GM12878 (cell line): Measurements from ENCODE around the gene VPREB1. TPM values are rescaled to one million over a fixed set of nuclear protein-coding genes. Genes with fewer than 3 reads are reported as not detected.
"Not testable (repeated sequence)": the region's sequence is repeated elsewhere in the genome, so short reads cannot be mapped to it uniquely, and the experiment has no call there.

Source experiments
- ATAC-seq: fragments of 200-7000 bp; cut with Tn5 transposase; 3 replicates; pipeline ENCODE4 v1.9.1; 2020; ENCODE audit warnings: mild to moderate bottlenecking, moderate library complexity
- BruUV-seq: library from RNA; stranded (reverse); fragments of 400-500 nt; replicated peaks from 2 replicates; lab custom pipeline; 2021; lab: Mats Ljungman, UMichigan
- CTCF ChIA-PET: fragments of 300-600 bp; sonication (Branson Sonifier 250); formaldehyde crosslinking; extraction: SDS; loops from one replicate; lab custom pipeline; 2021; ENCODE audit warnings: inconsistent platforms; lab: Yijun Ruan, JAX
- POLR2A ChIA-PET: fragments of 350-600 bp; formaldehyde crosslinking; extraction: SDS; loops from one replicate; lab custom pipeline; 2021; ENCODE audit warnings: inconsistent platforms; lab: Charles Lee
- RAD21 ChIA-PET: fragments of 300-600 bp; sonication (Branson Sonifier 250); formaldehyde crosslinking; loops from one replicate; lab custom pipeline; 2023; ENCODE audit warnings: antibody characterized with exemption; ENCODE audit not compliant: unreplicated experiment; lab: Charles Lee
- SMC1A ChIA-PET: fragments of 300-600 bp; sonication (Branson Sonifier 250); formaldehyde crosslinking; loops from one replicate; lab custom pipeline; 2023; ENCODE audit not compliant: unreplicated experiment, uncharacterized antibody; lab: Charles Lee
- DNase-seq: peaks from one replicate; pipeline ENCODE4 v3.0.0-alpha.2; 2011; ENCODE audit warnings: low read depth, low spot score
- FAIRE-seq: peaks from 3 replicates; lab custom pipeline; 2011; peaks lifted over from hg19 to GRCh38; lab: Jason Lieb, UNC
- H2AFZ ChIP-seq: 2 replicates; pipeline ENCODE4 v1.6.0; 2011; ENCODE audit warnings: low read depth, low read length, control low read depth; ENCODE audit not compliant: control insufficient read depth
- H3K27ac ChIP-seq: 2 replicates; pipeline ENCODE4 v1.5.1; 2011; ENCODE audit warnings: control low read depth; ENCODE audit not compliant: control insufficient read depth, insufficient read depth
- H3K27me3 ChIP-seq, 2 experiments: replicated peaks in 1 of 2; 2 replicates each; pipeline versions ENCODE4 v1.6.0 to v1.6.1; 2011; ENCODE audit warnings: low read length in 1 of 2; ENCODE audit not compliant: control insufficient read depth in 2 of 2, insufficient read depth in 2 of 2
- H3K36me3 ChIP-seq, 2 experiments: 2 replicates each; pipeline ENCODE4 v1.5.1; 2011; ENCODE audit warnings: low read length in 1 of 2; ENCODE audit not compliant: control insufficient read depth in 2 of 2, insufficient read depth in 2 of 2
- H3K4me1 ChIP-seq: 2 replicates; pipeline ENCODE4 v1.6.1; 2011; ENCODE audit warnings: mild to moderate bottlenecking, low read length, moderate library complexity, mixed read lengths; ENCODE audit not compliant: control insufficient read depth, insufficient read depth
- H3K4me2 ChIP-seq: 2 replicates; pipeline ENCODE4 v1.6.0; 2011; ENCODE audit warnings: control low read depth; ENCODE audit not compliant: control insufficient read depth, insufficient read depth
- H3K4me3 ChIP-seq: fragments of 200-600 bp; sonication (generic); 2 replicates; pipeline ENCODE4 v1.5.1; 2016
- H3K79me2 ChIP-seq: 2 replicates; pipeline ENCODE4 v1.6.0; 2011; ENCODE audit warnings: low read length; ENCODE audit not compliant: control insufficient read depth, insufficient read depth
- H3K9ac ChIP-seq: 2 replicates; pipeline ENCODE4 v1.8.0; 2011; ENCODE audit warnings: low read length, control low read depth, mixed read lengths; ENCODE audit not compliant: control insufficient read depth, insufficient read depth
- H3K9me3 ChIP-seq: replicated peaks from 3 replicates; pipeline ENCODE4 v1.5.1; 2011; ENCODE audit warnings: mild to moderate bottlenecking, low read length; ENCODE audit not compliant: control insufficient read depth, insufficient read depth
- H4K20me1 ChIP-seq: 2 replicates; pipeline ENCODE4 v1.6.0; 2011; ENCODE audit not compliant: control insufficient read depth, insufficient read depth
- ATF3 ChIP-seq: IDR thresholded peaks from 2 replicates; pipeline ENCODE4 v1.6.1; 2011; ENCODE audit warnings: low read depth, mild to moderate bottlenecking, low read length, moderate library complexity, borderline replicate concordance; ENCODE audit errors: extremely low read depth
- BACH1 ChIP-seq: fragments of 450-650 bp; IDR thresholded peaks from 2 replicates; pipeline ENCODE4 v1.6.1; 2017; ENCODE audit warnings: mild to moderate bottlenecking, borderline replicate concordance
- CHD2 ChIP-seq: IDR thresholded peaks from 2 replicates; pipeline ENCODE4 v1.6.1; 2011; ENCODE audit warnings: low read depth, low read length, improper control_type of control experiment, borderline replicate concordance
- CREB1 ChIP-seq: IDR thresholded peaks from 2 replicates; pipeline ENCODE4 v1.6.1; 2012; ENCODE audit warnings: low read depth, mild to moderate bottlenecking, inconsistent platforms
- FOS ChIP-seq: IDR thresholded peaks from 3 replicates; pipeline ENCODE4 v1.6.1; 2011; ENCODE audit warnings: borderline replicate concordance; ENCODE audit not compliant: insufficient read length; ENCODE audit errors: extremely low read depth
- KLF5 ChIP-seq: fragments of 450-650 bp; IDR thresholded peaks from 2 replicates; pipeline ENCODE4 v1.6.1; 2014; ENCODE audit warnings: mild to moderate bottlenecking; ENCODE audit not compliant: partially characterized antibody
- MTA3 ChIP-seq: IDR thresholded peaks from 2 replicates; pipeline ENCODE4 v1.6.1; 2012; ENCODE audit warnings: low read length, inconsistent platforms, borderline replicate concordance
- NFYA ChIP-seq: IDR thresholded peaks from 2 replicates; pipeline ENCODE4 v1.6.1; 2011; ENCODE audit warnings: low read depth, mild to moderate bottlenecking, low read length, improper control_type of control experiment, borderline replicate concordance
- REST ChIP-seq: IDR thresholded peaks from 2 replicates; pipeline ENCODE4 v1.6.1; 2012; ENCODE audit warnings: mild to moderate bottlenecking, low read depth, low read length
- STAT1 ChIP-seq: fragments of 450-650 bp; conservative IDR thresholded peaks from 2 replicates; pipeline ENCODE4 v1.6.1; 2014; ENCODE audit warnings: antibody characterized with exemption, mild to moderate bottlenecking
- TBL1XR1 ChIP-seq: IDR thresholded peaks from 2 replicates; pipeline ENCODE4 v1.6.1; 2012; ENCODE audit warnings: low read depth, low read length, improper control_type of control experiment
- ZBED1 ChIP-seq: IDR thresholded peaks from 2 replicates; pipeline ENCODE4 v1.6.1; 2016; ENCODE audit warnings: borderline replicate concordance
- WGBS: methylation state at CpG from one replicate; pipeline ENCODE4 v1.1.6; 2016; ENCODE audit warnings: low lambda C conversion rate; ENCODE audit not compliant: insufficient replicate concordance, insufficient coverage; ENCODE audit errors: missing lambda C conversion rate; 5-methylcytosine and 5-hydroxymethylcytosine counted together
- in situ Hi-C: fragments of 300-500 bp; cut with MboI; formaldehyde crosslinking; loops from 9 replicates; pipeline ENCODE4 v1.14.3; 2018; ENCODE audit warnings: mixed read lengths
- intact Hi-C: fragments of 100-400 bp; cut with micrococcal nuclease; formaldehyde crosslinking; loops from one replicate; pipeline ENCODE4 v1.14.2; 2022; ENCODE audit not compliant: unreplicated experiment
- polyA plus RNA-seq, 11 experiments: library from polyadenylated mRNA; depleted of rRNA in 4 of 11; unstranded in 6 of 11; stranded (reverse) in 5 of 11; fragments of >200 nt; fragmentation: Nextera tagmentation in 4 of 11; fragmentation: Illumina TruSeq in 1 of 11; extraction: Ambion mirVana in 4 of 11; extraction: Trizol in 1 of 11; gene quantifications; 1 replicate in 1 of 11; 2 replicates in 10 of 11; pipeline versions ENCODE4 v1.2.1 to v1.2.3, GENCODE V29; 2011 to 2016; ENCODE audit warnings: inconsistent platforms in 2 of 11, missing spikeins in 2 of 11, low read depth in 1 of 11
- total RNA-seq, 4 experiments: library from RNA; depleted of rRNA in 3 of 4; stranded (reverse); fragments of >200 nt in 3 of 4; fragmentation: Illumina TruSeq in 1 of 4; extraction: Trizol in 1 of 4; gene quantifications; 2 replicates each; pipeline versions ENCODE4 v1.2.1 to v1.2.3, GENCODE V29; 2013 to 2021

Gene VPREB1
- total and polyA plus RNA-seq, 10 of the 15 experiments (the other 5 are each of a cell fraction or from before 2014, with no cell fraction given) = not detected

- no peak overlapping the region for H3K9ac ChIP-seq
- no peaks in the 10 kb centered on the region for H3K9me3 ChIP-seq
- no peak for FAIRE-seq
- ChIA-PET SMC1A (interaction anchor here (0.6 to 2.2 kb wide), 7 partner anchors 24 to 150 kb away, joined by 3 to 16 read pairs (median 5); no protein-coding TSS in a partner anchor), POLR2A (interaction anchor here (0.7 kb wide), 1 partner anchor 204 kb away, joined by 7 read pairs; no protein-coding TSS in a partner anchor), RAD21 (interaction anchor here (1.0 to 3.9 kb wide), 6 partner anchors 12 to 148 kb away, joined by 3 to 31 read pairs (median 6); no protein-coding TSS in a partner anchor), CTCF (interaction anchor here (0.6 to 7.4 kb wide), 15 partner anchors 9 to 1219 kb away, joined by 3 to 43 read pairs (median 5); no protein-coding TSS in a partner anchor)
- no peaks in the 10 kb centered on the region for H4K20me1 ChIP-seq
- no TSS peak for BruUV-seq
- WGBS = 96% methylated on average over 2 of the region's 2 CpGs
- no peaks in the 10 kb centered on the region for H3K36me3 ChIP-seq
- H3K4me2 ChIP-seq = no peak overlapping the region
- H3K27me3 ChIP-seq = no peaks in the 10 kb centered on the region
- H3K27ac ChIP-seq = no peak overlapping the region
- no peak overlapping the region for H3K4me3 ChIP-seq
- no peak for DNase-seq
- no peak overlapping the region for H2AFZ ChIP-seq
- intact Hi-C loops = loop anchor here (1.0 to 10.0 kb wide), 3 partner anchors 27 to 216 kb away; no protein-coding TSS in a partner anchor
- in situ Hi-C loops = no loop called here
- peaks cover 3% of the 10 kb centered on the region for H3K4me1 ChIP-seq
- no peak for TF ChIP-seq FOS
- TF ChIP-seq CREB1 = no peak
- TF ChIP-seq REST = no peak
- TF ChIP-seq NFYA = no peak
- TF ChIP-seq MTA3 = no peak
- no peak for TF ChIP-seq CHD2
- no peak for TF ChIP-seq ATF3
- TF ChIP-seq STAT1 = no peak
- TF ChIP-seq BACH1 = no peak
- no peak for TF ChIP-seq ZBED1
- TF ChIP-seq TBL1XR1 = no peak
- TF ChIP-seq KLF5 = no peak
- no peaks in the 10 kb centered on the region for H3K79me2 ChIP-seq
- ATAC-seq = no peak
Observed at GRCh38 chr22:22208652-22209051, 35.9 kb upstream of the VPREB1 start.

- H4K20me1 ChIP-seq, H3K4me3 ChIP-seq, H2AFZ ChIP-seq, ATAC-seq, DNase-seq, H3K36me3 ChIP-seq, in situ Hi-C loops, H3K9ac ChIP-seq, H3K27ac ChIP-seq, BruUV-seq, FAIRE-seq, H3K4me1 ChIP-seq, H3K9me3 ChIP-seq, H3K27me3 ChIP-seq, H3K79me2 ChIP-seq, H3K4me2 ChIP-seq: not testable (repeated sequence)
- CTCF ChIA-PET = interaction anchor here (0.6 to 7.4 kb wide), 6 partner anchors 9 to 254 kb away, joined by 3 to 43 read pairs (median 17); no protein-coding TSS in a partner anchor
- intact Hi-C loops = loop anchor here (10.0 kb wide), 2 partner anchors 136 to 216 kb away; no protein-coding TSS in a partner anchor
- RAD21 ChIA-PET = interaction anchor here (1.5 to 3.9 kb wide), 3 partner anchors 27 to 149 kb away, joined by 5 to 31 read pairs (median 6); no protein-coding TSS in a partner anchor
- WGBS = 92% methylated on average over 11 of the region's 14 CpGs
- SMC1A ChIA-PET = interaction anchor here (0.6 to 2.0 kb wide), 4 partner anchors 14 to 99 kb away, joined by 3 to 7 read pairs (median 4); no protein-coding TSS in a partner anchor
- POLR2A ChIA-PET = interaction anchor here (0.7 kb wide), 1 partner anchor 203 kb away, joined by 7 read pairs; no protein-coding TSS in a partner anchor
Observed at GRCh38 chr22:22209080-22209640, 35.4 kb upstream of the VPREB1 start.
